Transverse colon (tissue), 4 donors: Measurements from ENCODE around the gene TMEM151A. TPM values are rescaled to one million over a fixed set of nuclear protein-coding genes. Genes with fewer than 3 reads are reported as not detected.
A peak's percentile ranks its signal among the peaks of the same experiment; 100 is the strongest.

ENCODE experiments used
- DNase-seq: peaks from one replicate; pipeline ENCODE4 v3.0.0-alpha.2; 2019
- H3K27ac ChIP-seq, 4 donors: fragments of 200-600 bp; sonication (generic); 2 replicates each; pipeline ENCODE4 v1.5.1; 2016 to 2018; ENCODE audit warnings: inconsistent platforms in 4 of 4
- H3K27me3 ChIP-seq: fragments of 200-600 bp; sonication (generic); 2 replicates; pipeline ENCODE4 v1.5.1; 2017; ENCODE audit warnings: inconsistent platforms
- H3K36me3 ChIP-seq, 4 donors: fragments of 200-600 bp; sonication (generic); 2 replicates each; pipeline ENCODE4 v1.5.1; 2017 to 2019; ENCODE audit warnings: inconsistent platforms in 4 of 4
- H3K4me1 ChIP-seq, 4 donors: fragments of 200-600 bp; sonication (generic); 2 replicates each; pipeline ENCODE4 v1.5.1; 2017 to 2020; ENCODE audit warnings: inconsistent platforms in 4 of 4
- H3K4me3 ChIP-seq, 4 donors: fragments of 200-600 bp; sonication (generic); 1 replicate in 1 of 4; 2 replicates in 3 of 4; pipeline versions ENCODE4 v1.5.1 to v1.6.1; 2017 to 2019; ENCODE audit warnings: inconsistent platforms in 4 of 4
- H3K9me3 ChIP-seq, 2 donors: fragments of 200-600 bp; sonication (generic); 2 replicates each; pipeline ENCODE4 v1.5.1; 2017 to 2019; ENCODE audit warnings: inconsistent platforms in 2 of 2
- CTCF ChIP-seq, 5 experiments: fragments of 200-600 bp in 3 of 5; fragments of 450-650 bp in 2 of 5; sonication (generic) in 3 of 5; IDR thresholded peaks; 1 replicate in 2 of 5; 2 replicates in 3 of 5; pipeline ENCODE4 v1.5.1; 2016 to 2017; ENCODE audit warnings: antibody characterized with exemption in 5 of 5, inconsistent platforms in 3 of 5, mild to moderate bottlenecking in 2 of 5, moderate library complexity in 1 of 5
- EP300 ChIP-seq: sonication (generic); formaldehyde crosslinking; IDR thresholded peaks from one replicate; pipeline ENCODE4 v1.6.1; 2017; ENCODE audit warnings: antibody characterized with exemption, low read depth
- POLR2A ChIP-seq: fragments of 450-650 bp; IDR thresholded peaks from one replicate; pipeline ENCODE4 v1.6.1; 2016; ENCODE audit warnings: antibody characterized with exemption, mild to moderate bottlenecking, moderate library complexity
- POLR2AphosphoS5 ChIP-seq, 3 donors: sonication (generic); formaldehyde crosslinking; IDR thresholded peaks; one replicate each; pipeline ENCODE4 v1.6.1; 2016; ENCODE audit warnings: antibody characterized with exemption in 3 of 3
- WGBS, 2 donors: methylation state at CpG; one replicate each; pipeline ENCODE4 v1.1.5; 2018; ENCODE audit warnings: low coverage in 1 of 2; 5-methylcytosine and 5-hydroxymethylcytosine counted together
- in situ Hi-C, 4 donors: fragments of 200-750 bp; cut with MboI; loops; one replicate each; pipeline versions ENCODE4 v1.15.0 to v1.15.1; 2017; ENCODE audit warnings: low sequenced_read_pairs in 3 of 4, low pct_ligation_motif_present in 1 of 4, low pct_unique_long_range_greater_than_20kb in 1 of 4
- intact Hi-C: fragments of 100-400 bp; cut with DNase I; formaldehyde crosslinking; loops from one replicate; pipeline ENCODE4 v1.15.1; 2023; ENCODE audit warnings: low total_unique reads
- total RNA-seq, 4 donors: library from RNA; depleted of rRNA; stranded (reverse); fragments of >200 nt; gene quantifications; one replicate each; pipeline ENCODE4 v1.1.0, GENCODE V29; 2016

Gene TMEM151A
- total RNA-seq, 4 donors from 2014 or later: 0.55 to 0.75 TPM; not detected in 2

- in situ Hi-C loops: no loop called here
- no peaks in the 10 kb centered on the region for H3K27me3 ChIP-seq
- peak; percentile 40 for TF ChIP-seq POLR2A
- peak in 3 of 5 experiments; percentile 21 to 37 (median 32) for TF ChIP-seq CTCF (IDR thresholded peaks at IDR 0.05)
- TF ChIP-seq EP300: peak; percentile 56
- peak; percentile 13 to 90 (median 80) for TF ChIP-seq POLR2AphosphoS5 (IDR thresholded peaks at IDR 0.05)
- H3K9me3 ChIP-seq: no peaks in the 10 kb centered on the region
- H3K4me3 ChIP-seq: peak overlapping the region; percentile 58 to 96 (median 90)
- peaks cover 23 to 31% (median 24%) of the 10 kb centered on the region in 4 donors for H3K4me1 ChIP-seq
- peaks cover 0 to 12% (median 5%) of the 10 kb centered on the region in 4 donors for H3K36me3 ChIP-seq
- H3K27ac ChIP-seq: peak overlapping the region; percentile 92 to 99 (median 97)
- DNase-seq: peak; percentile 92
- 1% methylated on average over 40 of the region's 61 CpGs; no CpG with 5 or more reads in 1 of the 2 donors for WGBS, 2 donors
- intact Hi-C loops: no loop called here
These were observed 24.1 kb upstream of the TMEM151A start for GRCh38 chr11:66267379-66268243.

- in situ Hi-C loops: no loop called here
- peaks cover 23 to 31% (median 24%) of the 10 kb centered on the region in 4 donors for H3K4me1 ChIP-seq
- H3K4me3 ChIP-seq: peak within 1 kb of the TSS; percentile 62 to 96 (median 90)
- H3K9me3 ChIP-seq: no peaks in the 10 kb centered on the region
- 2% methylated on average over 43 of the region's 64 CpGs; no CpG with 5 or more reads in 1 of the 2 donors for WGBS, 2 donors
- intact Hi-C loops: no loop called here
- peak; percentile 100 for DNase-seq
- H3K27ac ChIP-seq: peak within 1 kb of the TSS; percentile 92 to 99 (median 97)
- no peaks in the 10 kb centered on the region for H3K27me3 ChIP-seq
- peaks cover 0 to 20% (median 9%) of the 10 kb centered on the region in 4 donors for H3K36me3 ChIP-seq
- TF ChIP-seq EP300: no peak
- TF ChIP-seq POLR2AphosphoS5 (IDR thresholded peaks at IDR 0.05): peak; percentile 68 to 89 (median 88)
- peak; percentile 66 for TF ChIP-seq POLR2A
These were observed 23.3 kb upstream of the TMEM151A start, which contains the start of gene RAB1B for GRCh38 chr11:66268244-66268951. RAB1B (plus strand) TSS chr11:66268639; CDS start chr11:66268680, 41 bp downstream.

GRCh38 chr11:66268952-66269905 lies 22.5 kb upstream of the TMEM151A start:
- TF ChIP-seq POLR2A (no peak), CTCF (IDR thresholded peaks at IDR 0.05) (peak in 2 of 5 experiments; percentile 36 to 39)

GRCh38 chr11:66271816-66272215 lies 19.9 kb upstream of the TMEM151A start:
- 92% methylated on average over 7 of the region's 7 CpGs; no CpG with 5 or more reads in 1 of the 2 donors for WGBS, 2 donors
- Histone ChIP-seq H3K27me3 (no peaks in the 10 kb centered on the region), H3K36me3 (peaks cover 0 to 40% (median 21%) of the 10 kb centered on the region in 4 donors), H3K4me3 (no peak overlapping the region), H3K4me1 (peaks cover 17 to 25% (median 17%) of the 10 kb centered on the region in 4 donors), H3K9me3 (no peaks in the 10 kb centered on the region), H3K27ac (no peak overlapping the region)
- in situ Hi-C loops (no loop called here), intact Hi-C loops (no loop called here)
- no peak for TF ChIP-seq CTCF (IDR thresholded peaks at IDR 0.05)
- no peak for TF ChIP-seq POLR2A
- DNase-seq: no peak

More at GRCh38 chr11:66268952-66269905, 22.5 kb upstream of the TMEM151A start:
- WGBS, 2 donors: 0 to 2% methylated on average over 1 to 32 of the region's 32 CpGs
- H3K27ac ChIP-seq: peak overlapping the region; percentile 92 to 99 (median 97)
- intact Hi-C loops: no loop called here
- DNase-seq: no peak
- in situ Hi-C loops: no loop called here
- peak overlapping the region; percentile 62 to 96 (median 90) for H3K4me3 ChIP-seq
- H3K36me3 ChIP-seq: peaks cover 0 to 28% (median 14%) of the 10 kb centered on the region in 4 donors
- no peaks in the 10 kb centered on the region for H3K9me3 ChIP-seq
- H3K27me3 ChIP-seq: no peaks in the 10 kb centered on the region
- H3K4me1 ChIP-seq: peaks cover 23 to 31% (median 24%) of the 10 kb centered on the region in 4 donors
